Neuronal stem cell (in vitro differentiated cells): Measurements from ENCODE around the gene MLN.

ENCODE experiments used
- DNase-seq: peaks from one replicate; pipeline ENCODE4 v3.0.0-alpha.2; 2013; ENCODE audit warnings: low spot score
- H2AFZ ChIP-seq: one replicate; pipeline ENCODE4 v1.6.1; 2013; ENCODE audit warnings: mild to moderate bottlenecking, low read length, inconsistent platforms
- H2AK5ac ChIP-seq: 2 replicates; pipeline ENCODE4 v1.6.1; 2013; ENCODE audit warnings: low read depth, mild to moderate bottlenecking, inconsistent platforms, low read length, moderate library complexity, mixed read lengths
- H2BK120ac ChIP-seq: 2 replicates; pipeline ENCODE4 v1.6.1; 2013; ENCODE audit warnings: low read depth, mild to moderate bottlenecking, inconsistent platforms, low read length, moderate library complexity, mixed read lengths
- H2BK12ac ChIP-seq: one replicate; pipeline ENCODE4 v1.6.1; 2013; ENCODE audit warnings: low read length, inconsistent platforms
- H2BK15ac ChIP-seq: 2 replicates; pipeline ENCODE4 v1.6.1; 2013; ENCODE audit warnings: mild to moderate bottlenecking, low read length, inconsistent platforms, mixed read lengths
- H2BK5ac ChIP-seq: one replicate; pipeline ENCODE4 v1.6.1; 2013; ENCODE audit warnings: inconsistent platforms, mild to moderate bottlenecking, low read length, moderate library complexity
- H3K14ac ChIP-seq: one replicate; pipeline ENCODE4 v1.6.1; 2013; ENCODE audit warnings: low read length, inconsistent platforms
- H3K18ac ChIP-seq: 2 replicates; pipeline ENCODE4 v1.6.1; 2013; ENCODE audit warnings: low read length, inconsistent platforms
- H3K23ac ChIP-seq: 2 replicates; pipeline ENCODE4 v1.6.1; 2013; ENCODE audit warnings: low read depth, mild to moderate bottlenecking, mixed read lengths, low read length, inconsistent platforms; ENCODE audit not compliant: poor library complexity
- H3K27ac ChIP-seq: replicated peaks from 3 replicates; pipeline ENCODE4 v1.5.1; 2013; ENCODE audit warnings: low read length, inconsistent platforms
- H3K27me3 ChIP-seq, 3 experiments: 2 replicates each; pipeline ENCODE4 v1.6.1; 2013; ENCODE audit warnings: low read length in 3 of 3, mild to moderate bottlenecking in 2 of 3, inconsistent platforms in 1 of 3, low read depth in 1 of 3, mixed read lengths in 1 of 3, moderate library complexity in 1 of 3; ENCODE audit not compliant: control insufficient read depth in 3 of 3, insufficient read depth in 3 of 3
- H3K36me3 ChIP-seq, 2 donors: replicated peaks in 1 of 2; 2 replicates each; pipeline ENCODE4 v1.6.1; 2013; ENCODE audit warnings: low read length in 2 of 2; ENCODE audit not compliant: control insufficient read depth in 2 of 2, insufficient read depth in 2 of 2
- H3K4ac ChIP-seq: 2 replicates; pipeline ENCODE4 v1.6.1; 2013; ENCODE audit warnings: inconsistent platforms, mild to moderate bottlenecking, low read length, moderate library complexity
- H3K4me1 ChIP-seq, 2 donors: 1 replicate in 1 of 2; 2 replicates in 1 of 2; pipeline ENCODE4 v1.6.1; 2013; ENCODE audit warnings: low read length in 2 of 2, low read depth in 1 of 2; ENCODE audit not compliant: control insufficient read depth in 2 of 2, insufficient read depth in 1 of 2
- H3K4me2 ChIP-seq: one replicate; pipeline ENCODE4 v1.6.1; 2013; ENCODE audit warnings: mild to moderate bottlenecking, low read length, inconsistent platforms; ENCODE audit not compliant: insufficient read depth, poor library complexity, severe bottlenecking
- H3K4me3 ChIP-seq, 2 donors: 2 replicates each; pipeline ENCODE4 v1.5.1; 2013; ENCODE audit warnings: low read length in 2 of 2, mild to moderate bottlenecking in 2 of 2, inconsistent platforms in 1 of 2, moderate library complexity in 1 of 2
- H3K79me1 ChIP-seq: one replicate; pipeline ENCODE4 v1.6.1; 2013; ENCODE audit warnings: low read depth, mild to moderate bottlenecking, inconsistent platforms, low read length, moderate library complexity
- H3K9ac ChIP-seq: one replicate; pipeline ENCODE4 v1.6.1; 2013; ENCODE audit warnings: mild to moderate bottlenecking, low read depth, low read length, inconsistent platforms; ENCODE audit not compliant: poor library complexity
- H3K9me3 ChIP-seq, 2 donors: replicated peaks in 1 of 2; 2 replicates each; pipeline versions ENCODE3 to v1.6.1; 2013; ENCODE audit warnings: low read length in 2 of 2, mild to moderate bottlenecking in 2 of 2, inconsistent platforms in 1 of 2, low read depth in 1 of 2, mixed read lengths in 1 of 2, moderate library complexity in 1 of 2; ENCODE audit not compliant: control insufficient read depth in 2 of 2, insufficient read depth in 1 of 2
- H4K8ac ChIP-seq: one replicate; pipeline ENCODE4 v1.6.1; 2013; ENCODE audit warnings: low read depth, mild to moderate bottlenecking, inconsistent platforms, low read length, moderate library complexity
- H4K91ac ChIP-seq: one replicate; pipeline ENCODE4 v1.6.1; 2013; ENCODE audit warnings: low read length, low read depth, mild to moderate bottlenecking, inconsistent platforms; ENCODE audit not compliant: poor library complexity
- WGBS, 2 donors: extraction: QIAGEN DNeasy Blood & Tissue Kit; methylation state at CpG; one replicate each; pipeline ENCODE4 v1.1.7; 2013; ENCODE audit warnings: missing lambda C conversion rate in 2 of 2, mixed read lengths in 1 of 2; ENCODE audit not compliant: insufficient read length in 2 of 2, insufficient replicate concordance in 1 of 2; ENCODE audit errors: extremely low coverage in 2 of 2; 5-methylcytosine and 5-hydroxymethylcytosine counted together

MLN gene

GRCh38 chr6:33797626-33798342 lies 6.0 kb downstream of the MLN start:
- no peak overlapping the region for H3K4me3 ChIP-seq
- no peaks in the 10 kb centered on the region for H3K27me3 ChIP-seq
- no peak overlapping the region for H4K91ac ChIP-seq
- H2BK15ac ChIP-seq = no peak overlapping the region
- peak overlapping the region; percentile 17 for H2AFZ ChIP-seq
- no peak overlapping the region for H2BK12ac ChIP-seq
- no peak overlapping the region for H3K9ac ChIP-seq
- no peak overlapping the region for H3K4ac ChIP-seq
- peaks cover 28 to 30% of the 10 kb centered on the region in 2 donors for H3K4me1 ChIP-seq
- H2BK120ac ChIP-seq = no peak overlapping the region
- DNase-seq = no peak
- H3K18ac ChIP-seq = peak overlapping the region; percentile 0
- no peak overlapping the region for H2BK5ac ChIP-seq
- no peak overlapping the region for H3K4me2 ChIP-seq
- no peak overlapping the region for H3K27ac ChIP-seq
- no peak overlapping the region for H4K8ac ChIP-seq
- no CpG with 5 or more reads among the region's 10 CpGs for WGBS, 2 donors
- H3K23ac ChIP-seq = no peak overlapping the region
- H3K79me1 ChIP-seq = no peaks in the 10 kb centered on the region
- no peaks in the 10 kb centered on the region for H3K9me3 ChIP-seq
- no peaks in the 10 kb centered on the region for H3K36me3 ChIP-seq
- no peak overlapping the region for H3K14ac ChIP-seq
- no peak overlapping the region for H2AK5ac ChIP-seq

- no peak overlapping the region for H2BK5ac ChIP-seq
- H2BK12ac ChIP-seq = no peak overlapping the region
- DNase-seq = no peak
- peaks cover 27 to 33% of the 10 kb centered on the region in 2 donors for H3K4me1 ChIP-seq
- H3K4me2 ChIP-seq = no peak overlapping the region
- no peak overlapping the region for H3K4me3 ChIP-seq
- H2BK120ac ChIP-seq = no peak overlapping the region
- H3K23ac ChIP-seq = no peak overlapping the region
- no CpG with 5 or more reads among the region's 14 CpGs for WGBS, 2 donors
- H3K18ac ChIP-seq = no peak overlapping the region
- no peaks in the 10 kb centered on the region for H3K36me3 ChIP-seq
- no peaks in the 10 kb centered on the region for H3K9me3 ChIP-seq
- no peaks in the 10 kb centered on the region for H3K79me1 ChIP-seq
- peak overlapping the region; percentile 26 for H2BK15ac ChIP-seq
- no peak overlapping the region for H4K91ac ChIP-seq
- no peak overlapping the region for H2AFZ ChIP-seq
- H3K27me3 ChIP-seq = no peaks in the 10 kb centered on the region
- peak overlapping the region; percentile 40 for H3K9ac ChIP-seq
- H3K27ac ChIP-seq = no peak overlapping the region
- H4K8ac ChIP-seq = no peak overlapping the region
- H3K4ac ChIP-seq = no peak overlapping the region
- H3K14ac ChIP-seq = no peak overlapping the region
- no peak overlapping the region for H2AK5ac ChIP-seq
These were observed 8.7 kb downstream of the MLN start for GRCh38 chr6:33794910-33795623.

GRCh38 chr6:33792981-33793380 lies 10.8 kb downstream of the MLN start:
- Histone ChIP-seq H2AK5ac (no peak overlapping the region), H2BK15ac (no peak overlapping the region), H3K4ac (no peak overlapping the region), H2BK120ac (no peak overlapping the region), H3K9ac (no peak overlapping the region), H4K8ac (no peak overlapping the region), H3K36me3 (no peaks in the 10 kb centered on the region), H3K4me2 (no peak overlapping the region), H3K9me3 (no peaks in the 10 kb centered on the region), H3K79me1 (peaks cover 5% of the 10 kb centered on the region), H2BK12ac (no peak overlapping the region), H3K14ac (no peak overlapping the region), H3K18ac (no peak overlapping the region), H2BK5ac (no peak overlapping the region), H3K4me3 (no peak overlapping the region), H4K91ac (no peak overlapping the region), H3K27me3 (no peaks in the 10 kb centered on the region), H3K23ac (no peak overlapping the region), H2AFZ (no peak overlapping the region), H3K4me1 (peaks cover 29 to 31% of the 10 kb centered on the region in 2 donors), H3K27ac (no peak overlapping the region)
- DNase-seq = no peak
- WGBS, 2 donors = no CpG with 5 or more reads among the region's 10 CpGs

GRCh38 chr6:33791620-33792019 lies 12.2 kb downstream of the MLN start:
- H3K4me3 ChIP-seq = no peak overlapping the region
- no peak overlapping the region for H4K91ac ChIP-seq

More at GRCh38 chr6:33791620-33792019, 12.2 kb downstream of the MLN start:
- H3K9me3 ChIP-seq = no peaks in the 10 kb centered on the region
- no peak overlapping the region for H2AK5ac ChIP-seq
- H3K4ac ChIP-seq = no peak overlapping the region
- no peak for DNase-seq
- H3K9ac ChIP-seq = no peak overlapping the region
- H3K79me1 ChIP-seq = peaks cover 5% of the 10 kb centered on the region
- peaks cover 24 to 30% of the 10 kb centered on the region in 2 donors for H3K4me1 ChIP-seq
- no peak overlapping the region for H2BK15ac ChIP-seq
- H3K14ac ChIP-seq = no peak overlapping the region
- H2AFZ ChIP-seq = no peak overlapping the region
- no peak overlapping the region for H3K27ac ChIP-seq
- H2BK12ac ChIP-seq = no peak overlapping the region
- H2BK5ac ChIP-seq = no peak overlapping the region
- WGBS, 2 donors = no CpG with 5 or more reads among the region's 7 CpGs
- no peak overlapping the region for H3K4me2 ChIP-seq
- peaks cover 0 to 10% of the 10 kb centered on the region in 2 donors for H3K36me3 ChIP-seq
- H3K23ac ChIP-seq = no peak overlapping the region
- H4K8ac ChIP-seq = no peak overlapping the region
- no peak overlapping the region for H2BK120ac ChIP-seq
- H3K18ac ChIP-seq = no peak overlapping the region
- H3K27me3 ChIP-seq = no peaks in the 10 kb centered on the region
